GM12892 (cell line): ENCODE measurements around the gene SGCD.

Experiments
- DNase-seq: peaks from one replicate; pipeline ENCODE4 v3.0.0; 2011; ENCODE audit not compliant: insufficient read length
- FAIRE-seq: peaks from 2 replicates; lab custom pipeline; 2011; peaks lifted over from hg19 to GRCh38; lab: Jason Lieb, UNC
- POLR2A ChIP-seq: IDR thresholded peaks from 2 replicates; pipeline ENCODE4 v1.6.1; 2011; ENCODE audit warnings: low read depth, low read length, control low read depth
- POLR2AphosphoS5 ChIP-seq: IDR thresholded peaks from 2 replicates; pipeline ENCODE4 v1.6.1; 2011; ENCODE audit warnings: low read depth, low read length, control low read depth
- TAF1 ChIP-seq: IDR thresholded peaks from 2 replicates; pipeline ENCODE4 v1.6.1; 2011; ENCODE audit warnings: low read depth, mild to moderate bottlenecking, control low read depth, low read length, borderline replicate concordance

SGCD gene

GRCh38 chr5:156330141-156330870 lies 3.3 kb downstream of the SGCD start:
- FAIRE-seq (no peak), DNase-seq (no peak)
- no peak for TF ChIP-seq POLR2A

- DNase-seq, result no peak
- FAIRE-seq, result no peak
- TF ChIP-seq TAF1, result no peak
- TF ChIP-seq POLR2A, result no peak
- TF ChIP-seq POLR2AphosphoS5, result no peak
These were observed 4.2 kb downstream of the SGCD start for GRCh38 chr5:156331181-156331580.

GRCh38 chr5:156331845-156332244 lies 4.9 kb downstream of the SGCD start:
- FAIRE-seq, result no peak
- TF ChIP-seq TAF1 (no peak), POLR2A (no peak), POLR2AphosphoS5 (no peak)

GRCh38 chr5:156332245-156332644 lies 5.3 kb downstream of the SGCD start:
- TF ChIP-seq POLR2A, result no peak
- no peak for TF ChIP-seq TAF1
- no peak for TF ChIP-seq POLR2AphosphoS5
- DNase-seq (no peak), FAIRE-seq (no peak)

More at GRCh38 chr5:156331845-156332244, 4.9 kb downstream of the SGCD start:
- DNase-seq, result no peak

- no peak for DNase-seq
- no peak for TF ChIP-seq TAF1
- no peak for TF ChIP-seq POLR2A
- no peak for TF ChIP-seq POLR2AphosphoS5
- no peak for FAIRE-seq
These were observed 12.3 kb downstream of the SGCD start for GRCh38 chr5:156339139-156339841.

GRCh38 chr5:156340893-156341292 lies 13.9 kb downstream of the SGCD start:
- FAIRE-seq, result no peak
- no peak for TF ChIP-seq POLR2A
- TF ChIP-seq POLR2AphosphoS5, result no peak
- no peak for TF ChIP-seq TAF1
- DNase-seq, result no peak

GRCh38 chr5:156350256-156350655 lies 23.3 kb downstream of the SGCD start:
- TF ChIP-seq POLR2A, result no peak
- TF ChIP-seq POLR2AphosphoS5, result no peak
- TF ChIP-seq TAF1, result no peak
- DNase-seq (no peak), FAIRE-seq (no peak)

GRCh38 chr5:156351423-156351822 lies 24.5 kb downstream of the SGCD start:
- TF ChIP-seq POLR2AphosphoS5, result no peak
- TF ChIP-seq POLR2A, result no peak
- TF ChIP-seq TAF1, result no peak
- peak; percentile 14 for FAIRE-seq
- no peak for DNase-seq

GRCh38 chr5:156354571-156354970 lies 27.6 kb downstream of the SGCD start:
- TF ChIP-seq POLR2A (no peak), POLR2AphosphoS5 (no peak), TAF1 (no peak)
- no peak for DNase-seq
- FAIRE-seq, result no peak

GRCh38 chr5:156356238-156356637 lies 29.3 kb downstream of the SGCD start:
- no peak for FAIRE-seq
- TF ChIP-seq POLR2AphosphoS5, result no peak
- TF ChIP-seq TAF1, result no peak
- TF ChIP-seq POLR2A, result no peak
- no peak for DNase-seq

GRCh38 chr5:156359476-156359875 lies 32.5 kb downstream of the SGCD start:
- DNase-seq, result no peak
- FAIRE-seq, result no peak

More at GRCh38 chr5:156359476-156359875, 32.5 kb downstream of the SGCD start:
- no peak for TF ChIP-seq TAF1
